Smooth muscle cell (in vitro differentiated cells): ENCODE results near the gene IL3RA. TPM values are rescaled to one million over a fixed set of nuclear protein-coding genes. Genes with fewer than 3 reads are reported as not detected.
"Not testable (repeated sequence)": the region's sequence is repeated elsewhere in the genome, so short reads cannot be mapped to it uniquely, and the experiment has no call there.

Source experiments
- DNase-seq: peaks from one replicate; lab custom pipeline; 2025; ENCODE audit not compliant: unreplicated experiment; lab: John Stamatoyannopoulos, UW
- H2AFZ ChIP-seq: fragments of 200-600 bp; sonication (generic); 2 replicates; pipeline ENCODE4 v1.6.0; 2016; ENCODE audit warnings: antibody characterized with exemption, low read depth, mild to moderate bottlenecking
- H3F3A ChIP-seq: fragments of 200-600 bp; sonication (generic); 2 replicates; pipeline ENCODE4 v1.6.0; 2017; ENCODE audit warnings: antibody characterized with exemption, low read depth
- H3K27ac ChIP-seq: fragments of 200-600 bp; sonication (generic); 2 replicates; pipeline ENCODE4 v1.5.1; 2016; ENCODE audit warnings: low read depth, mild to moderate bottlenecking
- H3K27me3 ChIP-seq: fragments of 200-600 bp; sonication (generic); 2 replicates; pipeline ENCODE4 v1.6.1; 2016; ENCODE audit warnings: low read depth, mild to moderate bottlenecking
- H3K36me3 ChIP-seq: fragments of 200-600 bp; sonication (generic); 2 replicates; pipeline ENCODE4 v1.5.1; 2016; ENCODE audit warnings: low read depth
- H3K4me1 ChIP-seq: fragments of 200-600 bp; sonication (generic); 2 replicates; pipeline ENCODE4 v1.5.1; 2016; ENCODE audit warnings: low read depth
- H3K4me2 ChIP-seq: fragments of 200-600 bp; sonication (generic); 2 replicates; pipeline ENCODE4 v1.6.0; 2016; ENCODE audit warnings: mild to moderate bottlenecking
- H3K4me3 ChIP-seq: fragments of 200-600 bp; sonication (generic); 2 replicates; pipeline ENCODE4 v1.5.1; 2016; ENCODE audit warnings: mild to moderate bottlenecking
- H3K79me2 ChIP-seq: fragments of 200-600 bp; sonication (generic); 2 replicates; pipeline ENCODE4 v1.6.0; 2016; ENCODE audit warnings: low read depth, mild to moderate bottlenecking
- H3K9ac ChIP-seq: fragments of 200-600 bp; sonication (generic); 2 replicates; pipeline ENCODE4 v1.6.0; 2016; ENCODE audit warnings: low read depth
- H3K9me3 ChIP-seq: fragments of 200-600 bp; sonication (generic); replicated peaks from 2 replicates; pipeline ENCODE4 v1.5.1; 2016; ENCODE audit warnings: low read depth
- H4K20me1 ChIP-seq: fragments of 200-600 bp; sonication (generic); 2 replicates; pipeline ENCODE4 v1.6.0; 2016; ENCODE audit warnings: low read depth
- CTCF ChIP-seq: fragments of 200-600 bp; sonication (generic); IDR thresholded peaks from 2 replicates; pipeline ENCODE4 v1.5.1; 2017; ENCODE audit warnings: borderline replicate concordance, mild to moderate bottlenecking, antibody characterized with exemption; ENCODE audit not compliant: insufficient read depth, poor library complexity, severe bottlenecking
- WGBS: methylation state at CpG from one replicate; pipeline ENCODE4 v1.1.7; 2016; ENCODE audit warnings: low lambda C conversion rate; 5-methylcytosine and 5-hydroxymethylcytosine counted together
- polyA plus RNA-seq: library from polyadenylated mRNA; unstranded; fragments of >200 nt; fragmentation: Nextera tagmentation; extraction: Ambion mirVana; gene quantifications from 2 replicates; pipeline ENCODE4 v1.2.1, GENCODE V29; 2016
- total RNA-seq: library from RNA; depleted of rRNA; stranded (reverse); fragments of >200 nt; gene quantifications from 2 replicates; pipeline ENCODE4 v1.2.3, GENCODE V29; 2014

The IL3RA gene
- total and polyA plus RNA-seq, 2 experiments from 2014 or later = 0.24 TPM; not detected in 1

- no peak for TF ChIP-seq CTCF
- Histone ChIP-seq H3K79me2 (no peaks in the 10 kb centered on the region), H3K9me3 (no peaks in the 10 kb centered on the region), H3K27ac (no peak overlapping the region), H3K9ac (no peak overlapping the region), H3K4me3 (no peak overlapping the region), H3F3A (no peaks in the 10 kb centered on the region), H3K36me3 (no peaks in the 10 kb centered on the region), H3K27me3 (no peaks in the 10 kb centered on the region), H2AFZ (peak overlapping the region; percentile 37), H3K4me2 (peak overlapping the region; percentile 63), H3K4me1 (no peaks in the 10 kb centered on the region), H4K20me1 (no peaks in the 10 kb centered on the region)
- WGBS = 44% methylated on average over 22 of the region's 22 CpGs
- DNase-seq = no peak
Observed at GRCh38 chrX:1292575-1293290, 43.9 kb upstream of the IL3RA start.

- Histone ChIP-seq H3K27ac (no peak overlapping the region), H3K4me1 (no peaks in the 10 kb centered on the region), H3K79me2 (no peaks in the 10 kb centered on the region), H3K4me3 (no peak overlapping the region), H3K9me3 (no peaks in the 10 kb centered on the region), H3K27me3 (no peaks in the 10 kb centered on the region), H2AFZ (no peak overlapping the region), H3K9ac (no peak overlapping the region), H4K20me1 (no peaks in the 10 kb centered on the region), H3F3A (no peaks in the 10 kb centered on the region), H3K4me2 (no peak overlapping the region), H3K36me3 (no peaks in the 10 kb centered on the region)
- no peak for DNase-seq
- no peak for TF ChIP-seq CTCF
- 89% methylated on average over 29 of the region's 29 CpGs for WGBS
Observed at GRCh38 chrX:1294301-1295067, 42.1 kb upstream of the IL3RA start.

- H4K20me1 ChIP-seq = no peaks in the 10 kb centered on the region
- H3K4me1 ChIP-seq = no peaks in the 10 kb centered on the region
- H3K4me2 ChIP-seq = no peak overlapping the region
- H3K79me2 ChIP-seq = no peaks in the 10 kb centered on the region
- no peak overlapping the region for H3K9ac ChIP-seq
- DNase-seq = no peak
- no peaks in the 10 kb centered on the region for H3K27me3 ChIP-seq
- H2AFZ ChIP-seq = no peak overlapping the region
- no peaks in the 10 kb centered on the region for H3K36me3 ChIP-seq
- no peaks in the 10 kb centered on the region for H3F3A ChIP-seq
- WGBS = 89% methylated on average over 10 of the region's 10 CpGs
- TF ChIP-seq CTCF = no peak
- no peak overlapping the region for H3K27ac ChIP-seq
- no peaks in the 10 kb centered on the region for H3K9me3 ChIP-seq
- no peak overlapping the region for H3K4me3 ChIP-seq
Observed at GRCh38 chrX:1295550-1295949, 41.0 kb upstream of the IL3RA start.

GRCh38 chrX:1297591-1297990, 39.0 kb upstream of the IL3RA start:
- not testable (repeated sequence) for H3K4me3 ChIP-seq, H2AFZ ChIP-seq, H3K79me2 ChIP-seq, H3K4me2 ChIP-seq, H3K27me3 ChIP-seq, H4K20me1 ChIP-seq, H3F3A ChIP-seq, H3K27ac ChIP-seq, H3K4me1 ChIP-seq, H3K36me3 ChIP-seq, H3K9ac ChIP-seq, H3K9me3 ChIP-seq, DNase-seq
- 91% methylated on average over 5 of the region's 8 CpGs for WGBS
